ENCODE measurements around the gene THBS4. TPM values are rescaled to one million over a fixed set of nuclear protein-coding genes. Genes with fewer than 3 reads are reported as not detected.
"Not testable (repeated sequence)": the region's sequence is repeated elsewhere in the genome, so short reads cannot be mapped to it uniquely, and the experiment has no call there.

Gene THBS4
- total RNA-seq, 4 donors from 2014 or later = 1.0 to 2.1 TPM; not detected in 2

DNA sequence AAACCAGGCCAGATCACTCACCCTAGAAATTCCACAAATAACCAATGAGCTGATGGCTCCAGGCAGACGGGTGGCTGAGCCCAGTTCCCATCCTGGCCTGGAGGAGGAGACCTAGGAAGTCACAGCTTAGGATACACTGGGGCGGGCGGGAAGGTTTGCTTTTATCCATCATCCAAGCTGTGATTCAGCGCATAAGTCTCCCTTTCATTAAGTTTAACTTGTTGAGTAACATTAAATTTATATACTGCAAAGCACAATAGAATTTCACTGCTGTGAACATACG, 55.7 kb downstream of the THBS4 start:
- H3K36me3 ChIP-seq = no peaks in the 10 kb centered on the region
- DNase-seq = no peak
- TF ChIP-seq POLR2A (IDR thresholded peaks at IDR 0.05) = no peak
- TF ChIP-seq, protein P1, sequence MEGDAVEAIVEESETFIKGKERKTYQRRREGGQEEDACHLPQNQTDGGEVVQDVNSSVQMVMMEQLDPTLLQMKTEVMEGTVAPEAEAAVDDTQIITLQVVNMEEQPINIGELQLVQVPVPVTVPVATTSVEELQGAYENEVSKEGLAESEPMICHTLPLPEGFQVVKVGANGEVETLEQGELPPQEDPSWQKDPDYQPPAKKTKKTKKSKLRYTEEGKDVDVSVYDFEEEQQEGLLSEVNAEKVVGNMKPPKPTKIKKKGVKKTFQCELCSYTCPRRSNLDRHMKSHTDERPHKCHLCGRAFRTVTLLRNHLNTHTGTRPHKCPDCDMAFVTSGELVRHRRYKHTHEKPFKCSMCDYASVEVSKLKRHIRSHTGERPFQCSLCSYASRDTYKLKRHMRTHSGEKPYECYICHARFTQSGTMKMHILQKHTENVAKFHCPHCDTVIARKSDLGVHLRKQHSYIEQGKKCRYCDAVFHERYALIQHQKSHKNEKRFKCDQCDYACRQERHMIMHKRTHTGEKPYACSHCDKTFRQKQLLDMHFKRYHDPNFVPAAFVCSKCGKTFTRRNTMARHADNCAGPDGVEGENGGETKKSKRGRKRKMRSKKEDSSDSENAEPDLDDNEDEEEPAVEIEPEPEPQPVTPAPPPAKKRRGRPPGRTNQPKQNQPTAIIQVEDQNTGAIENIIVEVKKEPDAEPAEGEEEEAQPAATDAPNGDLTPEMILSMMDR (IDR thresholded peaks at IDR 0.05) = no peak
- H3K27me3 ChIP-seq = no peaks in the 10 kb centered on the region
- no peaks in the 10 kb centered on the region for H3K9me3 ChIP-seq
- no peak overlapping the region for H3K4me3 ChIP-seq
- H3K27ac ChIP-seq = no peak overlapping the region
- H3K4me1 ChIP-seq = no peaks in the 10 kb centered on the region

GRCh38 chr5:80091792-80092192, 56.6 kb downstream of the THBS4 start:
- DNase-seq = peak in 1 of 3 donors; percentile 49
- not testable (repeated sequence) for H3K36me3 ChIP-seq
- TF ChIP-seq, protein P1 (IDR thresholded peaks at IDR 0.05) = peak; percentile 62 to 85 (median 80)

GRCh38 chr5:80092486-80093107, 57.4 kb downstream of the THBS4 start:
- Histone ChIP-seq H3K9me3 (no peaks in the 10 kb centered on the region), H3K36me3 (no peaks in the 10 kb centered on the region), H3K27ac (no peak overlapping the region), H3K27me3 (no peaks in the 10 kb centered on the region), H3K4me1 (no peaks in the 10 kb centered on the region), H3K4me3 (no peak overlapping the region)
- DNase-seq = no peak
- TF ChIP-seq, protein P1 (IDR thresholded peaks at IDR 0.05) = no peak
- TF ChIP-seq POLR2A (IDR thresholded peaks at IDR 0.05) = no peak

More at GRCh38 chr5:80091792-80092192, 56.6 kb downstream of the THBS4 start:
- H3K27me3 ChIP-seq, H3K4me3 ChIP-seq, H3K9me3 ChIP-seq, H3K4me1 ChIP-seq, H3K27ac ChIP-seq: not testable (repeated sequence)

GRCh38 chr5:80093796-80094195, 58.6 kb downstream of the THBS4 start:
- DNase-seq = no peak
- no peak overlapping the region for H3K27ac ChIP-seq
- H3K4me3 ChIP-seq = no peak overlapping the region
- H3K4me1 ChIP-seq = no peaks in the 10 kb centered on the region
- no peaks in the 10 kb centered on the region for H3K9me3 ChIP-seq
- no peaks in the 10 kb centered on the region for H3K36me3 ChIP-seq
- TF ChIP-seq, protein P1 (IDR thresholded peaks at IDR 0.05) = no peak
- TF ChIP-seq POLR2A (IDR thresholded peaks at IDR 0.05) = no peak
- H3K27me3 ChIP-seq = no peaks in the 10 kb centered on the region

- Histone ChIP-seq H3K4me3 (no peak overlapping the region), H3K9me3 (no peaks in the 10 kb centered on the region), H3K36me3 (no peaks in the 10 kb centered on the region), H3K4me1 (no peaks in the 10 kb centered on the region), H3K27ac (no peak overlapping the region), H3K27me3 (no peaks in the 10 kb centered on the region)
- no peak for DNase-seq
- no peak for TF ChIP-seq POLR2A (IDR thresholded peaks at IDR 0.05)
- TF ChIP-seq, protein P1 (IDR thresholded peaks at IDR 0.05) = no peak
Measured at GRCh38 chr5:80094236-80094738, 59.1 kb downstream of the THBS4 start.

- Histone ChIP-seq H3K27me3 (no peaks in the 10 kb centered on the region), H3K4me3 (no peak overlapping the region), H3K4me1 (no peaks in the 10 kb centered on the region), H3K27ac (no peak overlapping the region), H3K9me3 (no peaks in the 10 kb centered on the region), H3K36me3 (no peaks in the 10 kb centered on the region)
- no peak for DNase-seq
- TF ChIP-seq, protein P1 (IDR thresholded peaks at IDR 0.05) = no peak
- TF ChIP-seq POLR2A (IDR thresholded peaks at IDR 0.05) = no peak
Measured at GRCh38 chr5:80097451-80097850, 62.3 kb downstream of the THBS4 start.

Measured in Peyer's patch (tissue), 4 donors.